KOPT-K1 (cell line): ENCODE measurements around the gene HIF3A.

Source experiments
- H3K27ac ChIP-seq: fragments of 200-600 bp; sonication (generic); 2 replicates; pipeline ENCODE4 v1.5.1; 2016; ENCODE audit warnings: antibody characterized with exemption, mild to moderate bottlenecking, low read depth, low read length; ENCODE audit not compliant: poor library complexity, severe bottlenecking
- H3K36me3 ChIP-seq: fragments of 200-600 bp; sonication (generic); 2 replicates; pipeline ENCODE4 v1.5.1; 2017; ENCODE audit warnings: antibody characterized with exemption, mild to moderate bottlenecking, low read length, moderate library complexity; ENCODE audit not compliant: insufficient read depth
- H3K9me3 ChIP-seq: fragments of 200-600 bp; sonication (generic); 2 replicates; pipeline ENCODE4 v1.5.1; 2017; ENCODE audit warnings: antibody characterized with exemption, low read length, mild to moderate bottlenecking; ENCODE audit not compliant: insufficient read depth, poor library complexity, severe bottlenecking

HIF3A gene

GRCh38 chr19:46388311-46389095, 91.7 kb downstream of the HIF3A start:
- Histone ChIP-seq H3K27ac (no peak overlapping the region), H3K36me3 (peaks cover 98% of the 10 kb centered on the region), H3K9me3 (no peaks in the 10 kb centered on the region)

GRCh38 chr19:46390121-46390858, 93.4 kb downstream of the HIF3A start:
- Histone ChIP-seq H3K27ac (no peak overlapping the region), H3K36me3 (peaks cover 81% of the 10 kb centered on the region)

GRCh38 chr19:46390866-46391265, 94.0 kb downstream of the HIF3A start:
- Histone ChIP-seq H3K36me3 (peaks cover 76% of the 10 kb centered on the region), H3K27ac (no peak overlapping the region), H3K9me3 (no peaks in the 10 kb centered on the region)

More at GRCh38 chr19:46390121-46390858, 93.4 kb downstream of the HIF3A start:
- no peaks in the 10 kb centered on the region for H3K9me3 ChIP-seq

- Histone ChIP-seq H3K9me3 (no peaks in the 10 kb centered on the region), H3K36me3 (peaks cover 71% of the 10 kb centered on the region), H3K27ac (no peak overlapping the region)
These were observed 94.7 kb downstream of the HIF3A start for GRCh38 chr19:46391296-46392251.

GRCh38 chr19:46392252-46392801, 95.5 kb downstream of the HIF3A start:
- Histone ChIP-seq H3K27ac (no peak overlapping the region), H3K36me3 (peaks cover 63% of the 10 kb centered on the region), H3K9me3 (no peaks in the 10 kb centered on the region)

- Histone ChIP-seq H3K9me3 (no peaks in the 10 kb centered on the region), H3K36me3 (peaks cover 58% of the 10 kb centered on the region), H3K27ac (no peak overlapping the region)
These were observed 96.0 kb downstream of the HIF3A start for GRCh38 chr19:46392837-46393236.
